HEK293 (cell line): Measurements from ENCODE around the gene EEF2.

ENCODE experiments used
- GLI2 ChIP-seq: fragments of 450-650 bp; formaldehyde crosslinking; IDR thresholded peaks from 2 replicates; pipeline ENCODE4; 2017; ENCODE audit warnings: missing biosample characterization, missing genetic modification characterization, low read depth, borderline replicate concordance
- YY1 ChIP-seq: fragments of 450-650 bp; formaldehyde crosslinking; IDR thresholded peaks from 2 replicates; pipeline ENCODE4 v1.5.1; 2018; ENCODE audit warnings: missing biosample characterization, missing genetic modification characterization

GRCh38 chr19:4018775-4019504 lies 33.7 kb upstream of the EEF2 start:
- TF ChIP-seq GLI2 (tag by site-specific recombination), result no peak
- no peak for TF ChIP-seq YY1
